GM12878 (cell line): ENCODE data around the gene MAS1L. TPM values are rescaled to one million over a fixed set of nuclear protein-coding genes. Genes with fewer than 3 reads are reported as not detected.

ENCODE experiments used
- ATAC-seq: fragments of 200-7000 bp; cut with Tn5 transposase; 3 replicates; pipeline ENCODE4 v1.9.1; 2020; ENCODE audit warnings: mild to moderate bottlenecking, moderate library complexity
- BruUV-seq: library from RNA; stranded (reverse); fragments of 400-500 nt; replicated peaks from 2 replicates; lab custom pipeline; 2021; lab: Mats Ljungman, UMichigan
- CTCF ChIA-PET: fragments of 300-600 bp; sonication (Branson Sonifier 250); formaldehyde crosslinking; extraction: SDS; loops from one replicate; lab custom pipeline; 2021; ENCODE audit warnings: inconsistent platforms; lab: Yijun Ruan, JAX
- POLR2A ChIA-PET: fragments of 350-600 bp; formaldehyde crosslinking; extraction: SDS; loops from one replicate; lab custom pipeline; 2021; ENCODE audit warnings: inconsistent platforms; lab: Charles Lee
- RAD21 ChIA-PET: fragments of 300-600 bp; sonication (Branson Sonifier 250); formaldehyde crosslinking; loops from one replicate; lab custom pipeline; 2023; ENCODE audit warnings: antibody characterized with exemption; ENCODE audit not compliant: unreplicated experiment; lab: Charles Lee
- SMC1A ChIA-PET: fragments of 300-600 bp; sonication (Branson Sonifier 250); formaldehyde crosslinking; loops from one replicate; lab custom pipeline; 2023; ENCODE audit not compliant: unreplicated experiment, uncharacterized antibody; lab: Charles Lee
- DNase-seq: peaks from one replicate; pipeline ENCODE4 v3.0.0-alpha.2; 2011; ENCODE audit warnings: low read depth, low spot score
- FAIRE-seq: peaks from 3 replicates; lab custom pipeline; 2011; peaks lifted over from hg19 to GRCh38; lab: Jason Lieb, UNC
- H2AFZ ChIP-seq: 2 replicates; pipeline ENCODE4 v1.6.0; 2011; ENCODE audit warnings: low read depth, low read length, control low read depth; ENCODE audit not compliant: control insufficient read depth
- H3K27ac ChIP-seq: 2 replicates; pipeline ENCODE4 v1.5.1; 2011; ENCODE audit warnings: control low read depth; ENCODE audit not compliant: control insufficient read depth, insufficient read depth
- H3K27me3 ChIP-seq, 2 experiments: replicated peaks in 1 of 2; 2 replicates each; pipeline versions ENCODE4 v1.6.0 to v1.6.1; 2011; ENCODE audit warnings: low read length in 1 of 2; ENCODE audit not compliant: control insufficient read depth in 2 of 2, insufficient read depth in 2 of 2
- H3K36me3 ChIP-seq, 2 experiments: 2 replicates each; pipeline ENCODE4 v1.5.1; 2011; ENCODE audit warnings: low read length in 1 of 2; ENCODE audit not compliant: control insufficient read depth in 2 of 2, insufficient read depth in 2 of 2
- H3K4me1 ChIP-seq: 2 replicates; pipeline ENCODE4 v1.6.1; 2011; ENCODE audit warnings: mild to moderate bottlenecking, low read length, moderate library complexity, mixed read lengths; ENCODE audit not compliant: control insufficient read depth, insufficient read depth
- H3K4me2 ChIP-seq: 2 replicates; pipeline ENCODE4 v1.6.0; 2011; ENCODE audit warnings: control low read depth; ENCODE audit not compliant: control insufficient read depth, insufficient read depth
- H3K4me3 ChIP-seq: fragments of 200-600 bp; sonication (generic); 2 replicates; pipeline ENCODE4 v1.5.1; 2016
- H3K79me2 ChIP-seq: 2 replicates; pipeline ENCODE4 v1.6.0; 2011; ENCODE audit warnings: low read length; ENCODE audit not compliant: control insufficient read depth, insufficient read depth
- H3K9ac ChIP-seq: 2 replicates; pipeline ENCODE4 v1.8.0; 2011; ENCODE audit warnings: low read length, control low read depth, mixed read lengths; ENCODE audit not compliant: control insufficient read depth, insufficient read depth
- H3K9me3 ChIP-seq: replicated peaks from 3 replicates; pipeline ENCODE4 v1.5.1; 2011; ENCODE audit warnings: mild to moderate bottlenecking, low read length; ENCODE audit not compliant: control insufficient read depth, insufficient read depth
- H4K20me1 ChIP-seq: 2 replicates; pipeline ENCODE4 v1.6.0; 2011; ENCODE audit not compliant: control insufficient read depth, insufficient read depth
- BHLHE40 ChIP-seq, 2 experiments: fragments of 450-650 bp in 1 of 2; IDR thresholded peaks; 2 replicates each; pipeline ENCODE4 v1.6.1; 2011 to 2017; ENCODE audit warnings: low read depth in 2 of 2, borderline replicate concordance in 1 of 2, improper control_type of control experiment in 1 of 2, low read length in 1 of 2, mild to moderate bottlenecking in 1 of 2
- BRCA1 ChIP-seq: IDR thresholded peaks from 2 replicates; pipeline ENCODE4 v1.6.1; 2011; ENCODE audit warnings: low read depth, low read length, improper control_type of control experiment
- CBX5 ChIP-seq: sonication (generic); IDR thresholded peaks from 2 replicates; pipeline ENCODE4 v1.6.1; 2016; ENCODE audit warnings: low read depth, moderate library complexity, mild to moderate bottlenecking, inconsistent platforms
- RAD51 ChIP-seq: fragments of 450-650 bp; IDR thresholded peaks from 2 replicates; pipeline ENCODE4 v1.6.1; 2016; ENCODE audit warnings: moderate library complexity, mild to moderate bottlenecking, inconsistent platforms
- RCOR1 ChIP-seq: conservative IDR thresholded peaks from 2 replicates; pipeline ENCODE4 v1.6.1; 2012; ENCODE audit warnings: low read depth, low read length, improper control_type of control experiment
- SIX5 ChIP-seq: IDR thresholded peaks from 2 replicates; pipeline ENCODE4 v1.6.1; 2011; ENCODE audit warnings: mild to moderate bottlenecking, low read depth, low read length, moderate library complexity; ENCODE audit not compliant: severe bottlenecking
- SMAD5 ChIP-seq: IDR thresholded peaks from 2 replicates; pipeline ENCODE4 v1.6.1; 2016; ENCODE audit warnings: antibody characterized with exemption, low read depth
- SUPT20H ChIP-seq: IDR thresholded peaks from 2 replicates; pipeline ENCODE4 v1.6.1; 2011; ENCODE audit warnings: low read depth, mild to moderate bottlenecking, low read length, moderate library complexity, borderline replicate concordance; ENCODE audit not compliant: control insufficient read depth
- TCF7 ChIP-seq: IDR thresholded peaks from 2 replicates; pipeline ENCODE4 v1.6.1; 2014; ENCODE audit warnings: antibody characterized with exemption, borderline replicate concordance
- WGBS: methylation state at CpG from one replicate; pipeline ENCODE4 v1.1.6; 2016; ENCODE audit warnings: low lambda C conversion rate; ENCODE audit not compliant: insufficient replicate concordance, insufficient coverage; ENCODE audit errors: missing lambda C conversion rate; 5-methylcytosine and 5-hydroxymethylcytosine counted together
- in situ Hi-C: fragments of 300-500 bp; cut with MboI; formaldehyde crosslinking; loops from 9 replicates; pipeline ENCODE4 v1.14.3; 2018; ENCODE audit warnings: mixed read lengths
- intact Hi-C: fragments of 100-400 bp; cut with micrococcal nuclease; formaldehyde crosslinking; loops from one replicate; pipeline ENCODE4 v1.14.2; 2022; ENCODE audit not compliant: unreplicated experiment
- polyA plus RNA-seq, 11 experiments: library from polyadenylated mRNA; depleted of rRNA in 4 of 11; unstranded in 6 of 11; stranded (reverse) in 5 of 11; fragments of >200 nt; fragmentation: Nextera tagmentation in 4 of 11; fragmentation: Illumina TruSeq in 1 of 11; extraction: Ambion mirVana in 4 of 11; extraction: Trizol in 1 of 11; gene quantifications; 1 replicate in 1 of 11; 2 replicates in 10 of 11; pipeline versions ENCODE4 v1.2.1 to v1.2.3, GENCODE V29; 2011 to 2016; ENCODE audit warnings: inconsistent platforms in 2 of 11, missing spikeins in 2 of 11, low read depth in 1 of 11
- total RNA-seq, 4 experiments: library from RNA; depleted of rRNA in 3 of 4; stranded (reverse); fragments of >200 nt in 3 of 4; fragmentation: Illumina TruSeq in 1 of 4; extraction: Trizol in 1 of 4; gene quantifications; 2 replicates each; pipeline versions ENCODE4 v1.2.1 to v1.2.3, GENCODE V29; 2013 to 2021
- TF ChIP-seq, protein P1 (sequence below): IDR thresholded peaks from 2 replicates; pipeline ENCODE4 v1.6.1; 2012; ENCODE audit warnings: low read length, inconsistent platforms
- TF ChIP-seq, protein P2 (sequence below), 3 experiments: IDR thresholded peaks in 2 of 3; conservative IDR thresholded peaks in 1 of 3; 2 replicates each; pipeline ENCODE4 v1.5.1; 2011; ENCODE audit warnings: low read depth in 3 of 3, low read length in 3 of 3, mild to moderate bottlenecking in 3 of 3, control low read depth in 2 of 3, moderate library complexity in 2 of 3, inconsistent platforms in 1 of 3, mixed read lengths in 1 of 3; ENCODE audit not compliant: control insufficient read depth in 2 of 3, insufficient read depth in 1 of 3; ENCODE audit errors: extremely low read depth in 1 of 3
- TF ChIP-seq, protein P3 (sequence below): fragments of 450-650 bp; IDR thresholded peaks from 2 replicates; pipeline ENCODE4 v1.6.1; 2017; ENCODE audit warnings: low read depth, mild to moderate bottlenecking, moderate library complexity

The MAS1L gene
- total and polyA plus RNA-seq, 10 of the 15 experiments (the other 5 are each of a cell fraction or from before 2014, with no cell fraction given): not detected

DNA sequence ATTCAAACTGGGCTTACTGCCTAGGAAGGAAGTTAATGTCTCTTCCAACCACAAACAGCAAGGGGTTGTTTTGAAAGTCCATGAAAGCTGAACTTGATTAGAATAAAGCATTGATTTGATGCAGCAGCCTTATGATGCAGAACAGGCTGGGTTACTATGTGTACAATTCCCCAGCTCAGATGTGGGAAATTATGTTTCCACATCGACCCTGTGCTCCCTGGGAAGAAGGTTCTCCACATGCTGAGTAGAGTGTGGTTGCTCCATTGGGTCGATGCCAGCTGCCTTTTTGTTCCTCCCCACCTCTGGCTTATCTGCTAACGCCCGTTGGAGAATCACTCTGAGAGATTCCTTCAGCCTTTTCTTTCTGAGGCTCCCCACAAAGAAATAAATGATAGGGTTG, 1.2 kb downstream of the MAS1L start:
- no peak overlapping the region for H3K27ac ChIP-seq
- no peak overlapping the region for H3K4me3 ChIP-seq
- TF ChIP-seq SMAD5: no peak
- TF ChIP-seq, protein P1, sequence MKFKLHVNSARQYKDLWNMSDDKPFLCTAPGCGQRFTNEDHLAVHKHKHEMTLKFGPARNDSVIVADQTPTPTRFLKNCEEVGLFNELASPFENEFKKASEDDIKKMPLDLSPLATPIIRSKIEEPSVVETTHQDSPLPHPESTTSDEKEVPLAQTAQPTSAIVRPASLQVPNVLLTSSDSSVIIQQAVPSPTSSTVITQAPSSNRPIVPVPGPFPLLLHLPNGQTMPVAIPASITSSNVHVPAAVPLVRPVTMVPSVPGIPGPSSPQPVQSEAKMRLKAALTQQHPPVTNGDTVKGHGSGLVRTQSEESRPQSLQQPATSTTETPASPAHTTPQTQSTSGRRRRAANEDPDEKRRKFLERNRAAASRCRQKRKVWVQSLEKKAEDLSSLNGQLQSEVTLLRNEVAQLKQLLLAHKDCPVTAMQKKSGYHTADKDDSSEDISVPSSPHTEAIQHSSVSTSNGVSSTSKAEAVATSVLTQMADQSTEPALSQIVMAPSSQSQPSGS: no peak
- no peak for TF ChIP-seq RAD51
- no peak for TF ChIP-seq RCOR1
- BruUV-seq: no TSS peak
- CTCF ChIA-PET: no interaction called here
- FAIRE-seq (no peak), DNase-seq (no peak), ATAC-seq (no peak)
- H3K27me3 ChIP-seq: no peaks in the 10 kb centered on the region; a peak in 1 of 4 replicates
- H3K36me3 ChIP-seq: no peaks in the 10 kb centered on the region
- SMC1A ChIA-PET: interaction anchor here (0.8 kb wide), 1 partner anchor 17 kb away, joined by 3 read pairs; no protein-coding TSS in a partner anchor
- H3K4me1 ChIP-seq: no peaks in the 10 kb centered on the region
- no peak overlapping the region for H3K9ac ChIP-seq
- 0% methylated on average over 4 of the region's 4 CpGs for WGBS
- no peak overlapping the region for H2AFZ ChIP-seq
- no peak overlapping the region for H3K4me2 ChIP-seq
- intact Hi-C loops: no loop called here
- H3K9me3 ChIP-seq: no peaks in the 10 kb centered on the region
- no peaks in the 10 kb centered on the region for H4K20me1 ChIP-seq
- no peaks in the 10 kb centered on the region for H3K79me2 ChIP-seq
- RAD21 ChIA-PET: no interaction called here
- POLR2A ChIA-PET: no interaction called here
- in situ Hi-C loops: no loop called here

DNA sequence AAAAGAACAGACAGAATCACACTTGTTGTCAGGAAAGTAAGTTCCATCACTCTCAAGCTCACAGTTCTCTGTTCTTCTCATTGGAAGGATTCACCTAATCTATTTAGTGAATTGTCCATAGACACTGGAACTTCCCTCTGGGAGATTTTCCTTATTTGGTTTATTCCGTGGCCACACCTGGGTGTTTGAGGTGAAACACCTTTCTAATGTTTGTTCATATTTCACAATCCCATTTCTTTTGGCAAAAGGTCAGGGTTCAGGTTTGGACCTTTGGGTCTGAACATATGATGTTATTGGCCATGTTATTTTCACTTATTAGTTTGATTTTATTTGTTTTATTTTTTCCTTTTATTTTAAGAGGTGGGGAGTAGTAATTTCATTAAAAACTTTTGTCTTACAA, 4.0 kb downstream of the MAS1L start:
- FAIRE-seq: no peak
- no peaks in the 10 kb centered on the region for H3K36me3 ChIP-seq
- H3K4me1 ChIP-seq: no peaks in the 10 kb centered on the region
- ATAC-seq: no peak
- no TSS peak for BruUV-seq
- no peaks in the 10 kb centered on the region for H3K9me3 ChIP-seq
- intact Hi-C loops (no loop called here), in situ Hi-C loops (no loop called here)
- H2AFZ ChIP-seq: no peak overlapping the region
- ChIA-PET RAD21 (no interaction called here), POLR2A (no interaction called here), SMC1A (interaction anchor here (1.4 kb wide), 1 partner anchor 11 kb away, joined by 3 read pairs; no protein-coding TSS in a partner anchor), CTCF (no interaction called here)
- WGBS: 0% methylated on average over 1 of the region's 1 CpG
- no peak overlapping the region for H3K4me2 ChIP-seq
- no peak overlapping the region for H3K4me3 ChIP-seq
- H3K9ac ChIP-seq: no peak overlapping the region
- no peaks in the 10 kb centered on the region for H4K20me1 ChIP-seq
- no peak for DNase-seq
- no peaks in the 10 kb centered on the region for H3K79me2 ChIP-seq
- H3K27ac ChIP-seq: no peak overlapping the region
- no peaks in the 10 kb centered on the region; a peak in 1 of 4 replicates for H3K27me3 ChIP-seq
- TF ChIP-seq BRCA1 (no peak), RAD51 (no peak), SIX5 (no peak), CBX5 (no peak), TCF7 (no peak), SUPT20H (no peak), BHLHE40 (IDR thresholded peaks at IDR 0.05; ENCODE audit: borderline replicate concordance in 1 of 2, low read depth in 2 of 2, low read length in 1 of 2) (no peak)
- TF ChIP-seq, protein P2, sequence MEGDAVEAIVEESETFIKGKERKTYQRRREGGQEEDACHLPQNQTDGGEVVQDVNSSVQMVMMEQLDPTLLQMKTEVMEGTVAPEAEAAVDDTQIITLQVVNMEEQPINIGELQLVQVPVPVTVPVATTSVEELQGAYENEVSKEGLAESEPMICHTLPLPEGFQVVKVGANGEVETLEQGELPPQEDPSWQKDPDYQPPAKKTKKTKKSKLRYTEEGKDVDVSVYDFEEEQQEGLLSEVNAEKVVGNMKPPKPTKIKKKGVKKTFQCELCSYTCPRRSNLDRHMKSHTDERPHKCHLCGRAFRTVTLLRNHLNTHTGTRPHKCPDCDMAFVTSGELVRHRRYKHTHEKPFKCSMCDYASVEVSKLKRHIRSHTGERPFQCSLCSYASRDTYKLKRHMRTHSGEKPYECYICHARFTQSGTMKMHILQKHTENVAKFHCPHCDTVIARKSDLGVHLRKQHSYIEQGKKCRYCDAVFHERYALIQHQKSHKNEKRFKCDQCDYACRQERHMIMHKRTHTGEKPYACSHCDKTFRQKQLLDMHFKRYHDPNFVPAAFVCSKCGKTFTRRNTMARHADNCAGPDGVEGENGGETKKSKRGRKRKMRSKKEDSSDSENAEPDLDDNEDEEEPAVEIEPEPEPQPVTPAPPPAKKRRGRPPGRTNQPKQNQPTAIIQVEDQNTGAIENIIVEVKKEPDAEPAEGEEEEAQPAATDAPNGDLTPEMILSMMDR (IDR thresholded peaks at IDR 0.05 in 2 of 3, conservative IDR thresholded peaks at IDR 0.05 in 1 of 3; ENCODE audit: control insufficient read depth in 2 of 3, extremely low read depth in 1 of 3, insufficient read depth in 1 of 3, low read depth in 3 of 3, low read length in 3 of 3): no peak
- TF ChIP-seq, protein P3, sequence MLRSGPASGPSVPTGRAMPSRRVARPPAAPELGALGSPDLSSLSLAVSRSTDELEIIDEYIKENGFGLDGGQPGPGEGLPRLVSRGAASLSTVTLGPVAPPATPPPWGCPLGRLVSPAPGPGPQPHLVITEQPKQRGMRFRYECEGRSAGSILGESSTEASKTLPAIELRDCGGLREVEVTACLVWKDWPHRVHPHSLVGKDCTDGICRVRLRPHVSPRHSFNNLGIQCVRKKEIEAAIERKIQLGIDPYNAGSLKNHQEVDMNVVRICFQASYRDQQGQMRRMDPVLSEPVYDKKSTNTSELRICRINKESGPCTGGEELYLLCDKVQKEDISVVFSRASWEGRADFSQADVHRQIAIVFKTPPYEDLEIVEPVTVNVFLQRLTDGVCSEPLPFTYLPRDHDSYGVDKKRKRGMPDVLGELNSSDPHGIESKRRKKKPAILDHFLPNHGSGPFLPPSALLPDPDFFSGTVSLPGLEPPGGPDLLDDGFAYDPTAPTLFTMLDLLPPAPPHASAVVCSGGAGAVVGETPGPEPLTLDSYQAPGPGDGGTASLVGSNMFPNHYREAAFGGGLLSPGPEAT: no peak
